ENCODE results near the gene MACROD2.

MACROD2 gene

DNA sequence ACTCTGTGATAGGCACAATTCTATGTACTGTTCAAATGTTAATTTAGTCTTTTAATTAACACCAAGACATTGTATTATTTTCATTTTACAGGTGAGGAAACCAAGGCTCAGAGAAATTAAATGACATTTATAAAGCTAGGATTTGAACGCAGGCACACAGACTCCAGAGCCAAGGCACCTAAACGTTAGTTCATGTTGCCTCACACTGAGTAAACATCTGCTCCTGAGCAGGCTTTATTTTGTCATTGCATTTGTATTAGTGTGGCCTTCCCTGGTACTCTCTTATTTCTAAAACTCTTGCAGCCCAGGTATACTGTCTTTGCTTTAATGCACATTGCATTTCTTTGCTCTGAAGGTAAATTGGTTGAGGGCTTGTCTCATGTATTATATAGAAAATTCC lies 605.2 kb downstream of the MACROD2 start:
- Histone ChIP-seq H3K4me1 (ENCODE audit: control insufficient read depth, insufficient read depth, low read length) (peaks cover 5% of the 10 kb centered on the region), H3K36me3 (ENCODE audit: control insufficient read depth in 2 of 2, insufficient read depth in 1 of 2, low read length in 2 of 2) (no peaks in the 10 kb centered on the region), H3K4me3 (ENCODE audit: low read depth, low read length) (no peak overlapping the region), H3K27ac (ENCODE audit: extremely low read depth, low read depth, low read length) (no peak overlapping the region), H3K9me3 (ENCODE audit: control insufficient read depth, insufficient read depth, low read depth, low read length) (no peaks in the 10 kb centered on the region)
- no peak for TF ChIP-seq ZNF785 (tag by site-specific recombination; IDR thresholded peaks at IDR 0.05)
- TF ChIP-seq, protein P1, sequence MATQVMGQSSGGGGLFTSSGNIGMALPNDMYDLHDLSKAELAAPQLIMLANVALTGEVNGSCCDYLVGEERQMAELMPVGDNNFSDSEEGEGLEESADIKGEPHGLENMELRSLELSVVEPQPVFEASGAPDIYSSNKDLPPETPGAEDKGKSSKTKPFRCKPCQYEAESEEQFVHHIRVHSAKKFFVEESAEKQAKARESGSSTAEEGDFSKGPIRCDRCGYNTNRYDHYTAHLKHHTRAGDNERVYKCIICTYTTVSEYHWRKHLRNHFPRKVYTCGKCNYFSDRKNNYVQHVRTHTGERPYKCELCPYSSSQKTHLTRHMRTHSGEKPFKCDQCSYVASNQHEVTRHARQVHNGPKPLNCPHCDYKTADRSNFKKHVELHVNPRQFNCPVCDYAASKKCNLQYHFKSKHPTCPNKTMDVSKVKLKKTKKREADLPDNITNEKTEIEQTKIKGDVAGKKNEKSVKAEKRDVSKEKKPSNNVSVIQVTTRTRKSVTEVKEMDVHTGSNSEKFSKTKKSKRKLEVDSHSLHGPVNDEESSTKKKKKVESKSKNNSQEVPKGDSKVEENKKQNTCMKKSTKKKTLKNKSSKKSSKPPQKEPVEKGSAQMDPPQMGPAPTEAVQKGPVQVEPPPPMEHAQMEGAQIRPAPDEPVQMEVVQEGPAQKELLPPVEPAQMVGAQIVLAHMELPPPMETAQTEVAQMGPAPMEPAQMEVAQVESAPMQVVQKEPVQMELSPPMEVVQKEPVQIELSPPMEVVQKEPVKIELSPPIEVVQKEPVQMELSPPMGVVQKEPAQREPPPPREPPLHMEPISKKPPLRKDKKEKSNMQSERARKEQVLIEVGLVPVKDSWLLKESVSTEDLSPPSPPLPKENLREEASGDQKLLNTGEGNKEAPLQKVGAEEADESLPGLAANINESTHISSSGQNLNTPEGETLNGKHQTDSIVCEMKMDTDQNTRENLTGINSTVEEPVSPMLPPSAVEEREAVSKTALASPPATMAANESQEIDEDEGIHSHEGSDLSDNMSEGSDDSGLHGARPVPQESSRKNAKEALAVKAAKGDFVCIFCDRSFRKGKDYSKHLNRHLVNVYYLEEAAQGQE (tag by site-specific recombination; IDR thresholded peaks at IDR 0.05): no peak
- TF ChIP-seq ZNF114 (tag by site-specific recombination; IDR thresholded peaks at IDR 0.05): no peak
- no peak for TF ChIP-seq SALL2 (tag by site-specific recombination; IDR thresholded peaks at IDR 0.05; ENCODE audit: borderline replicate concordance)
- TF ChIP-seq ZNF560 (tag by site-specific recombination; IDR thresholded peaks at IDR 0.05; ENCODE audit: borderline replicate concordance): no peak
- TF ChIP-seq ZNF843 (tag by site-specific recombination; IDR thresholded peaks at IDR 0.05): no peak
- TF ChIP-seq ZNF354C (tag by site-specific recombination; IDR thresholded peaks at IDR 0.05; ENCODE audit: borderline replicate concordance, low read depth): no peak
- no peak for TF ChIP-seq SP2 (tag by site-specific recombination; IDR thresholded peaks at IDR 0.05)
- no peak for TF ChIP-seq ZNF776 (tag by site-specific recombination; IDR thresholded peaks at IDR 0.05; ENCODE audit: borderline replicate concordance)
- TF ChIP-seq ZIC2 (tag by site-specific recombination; IDR thresholded peaks at IDR 0.05): no peak
- TF ChIP-seq, protein P2, sequence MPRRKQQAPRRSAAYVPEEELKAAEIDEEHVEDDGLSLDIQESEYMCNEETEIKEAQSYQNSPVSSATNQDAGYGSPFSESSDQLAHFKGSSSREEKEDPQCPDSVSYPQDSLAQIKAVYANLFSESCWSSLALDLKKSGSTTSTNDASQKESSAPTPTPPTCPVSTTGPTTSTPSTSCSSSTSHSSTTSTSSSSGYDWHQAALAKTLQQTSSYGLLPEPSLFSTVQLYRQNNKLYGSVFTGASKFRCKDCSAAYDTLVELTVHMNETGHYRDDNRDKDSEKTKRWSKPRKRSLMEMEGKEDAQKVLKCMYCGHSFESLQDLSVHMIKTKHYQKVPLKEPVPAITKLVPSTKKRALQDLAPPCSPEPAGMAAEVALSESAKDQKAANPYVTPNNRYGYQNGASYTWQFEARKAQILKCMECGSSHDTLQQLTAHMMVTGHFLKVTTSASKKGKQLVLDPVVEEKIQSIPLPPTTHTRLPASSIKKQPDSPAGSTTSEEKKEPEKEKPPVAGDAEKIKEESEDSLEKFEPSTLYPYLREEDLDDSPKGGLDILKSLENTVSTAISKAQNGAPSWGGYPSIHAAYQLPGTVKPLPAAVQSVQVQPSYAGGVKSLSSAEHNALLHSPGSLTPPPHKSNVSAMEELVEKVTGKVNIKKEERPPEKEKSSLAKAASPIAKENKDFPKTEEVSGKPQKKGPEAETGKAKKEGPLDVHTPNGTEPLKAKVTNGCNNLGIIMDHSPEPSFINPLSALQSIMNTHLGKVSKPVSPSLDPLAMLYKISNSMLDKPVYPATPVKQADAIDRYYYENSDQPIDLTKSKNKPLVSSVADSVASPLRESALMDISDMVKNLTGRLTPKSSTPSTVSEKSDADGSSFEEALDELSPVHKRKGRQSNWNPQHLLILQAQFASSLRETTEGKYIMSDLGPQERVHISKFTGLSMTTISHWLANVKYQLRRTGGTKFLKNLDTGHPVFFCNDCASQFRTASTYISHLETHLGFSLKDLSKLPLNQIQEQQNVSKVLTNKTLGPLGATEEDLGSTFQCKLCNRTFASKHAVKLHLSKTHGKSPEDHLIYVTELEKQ (tag by site-specific recombination; IDR thresholded peaks at IDR 0.05; ENCODE audit: borderline replicate concordance): no peak
- TF ChIP-seq ZNF510 (tag by site-specific recombination; IDR thresholded peaks at IDR 0.05; ENCODE audit: insufficient replicate concordance): no peak
- TF ChIP-seq ZNF239 (tag by site-specific recombination; IDR thresholded peaks at IDR 0.05): no peak
- no peak for TF ChIP-seq ZNF660 (tag by site-specific recombination; IDR thresholded peaks at IDR 0.05)
- ChIA-PET CTCF (no interaction called here), POLR2A (no interaction called here)

DNA sequence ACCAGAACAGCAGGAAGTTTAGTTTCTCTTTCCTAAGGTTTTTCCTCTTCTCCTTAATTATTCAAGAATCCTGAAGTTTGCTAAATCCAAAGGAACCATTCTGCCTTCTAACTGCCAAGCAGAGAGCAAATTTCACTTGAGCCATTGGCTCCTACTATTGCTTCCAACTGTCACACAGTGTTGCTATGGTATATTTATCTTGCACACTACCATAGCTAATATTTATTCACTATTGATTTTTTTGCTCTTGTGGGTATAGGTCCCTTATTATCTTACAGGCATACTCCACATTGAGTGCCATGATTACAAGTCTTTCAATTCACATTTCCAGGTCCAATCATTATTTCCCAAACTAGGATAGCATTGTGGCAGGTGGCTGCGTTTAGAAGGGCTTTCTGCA lies 608.8 kb downstream of the MACROD2 start:
- Histone ChIP-seq H3K9me3 (ENCODE audit: control insufficient read depth, insufficient read depth, low read depth, low read length) (no peaks in the 10 kb centered on the region), H3K4me1 (ENCODE audit: control insufficient read depth, insufficient read depth, low read length) (no peaks in the 10 kb centered on the region), H3K27ac (ENCODE audit: extremely low read depth, low read depth, low read length) (no peak overlapping the region), H3K36me3 (ENCODE audit: control insufficient read depth in 2 of 2, insufficient read depth in 1 of 2, low read length in 2 of 2) (no peaks in the 10 kb centered on the region), H3K4me3 (ENCODE audit: low read depth, low read length) (no peak overlapping the region)
- ChIA-PET CTCF (no interaction called here), POLR2A (no interaction called here)
- TF ChIP-seq, protein P3, sequence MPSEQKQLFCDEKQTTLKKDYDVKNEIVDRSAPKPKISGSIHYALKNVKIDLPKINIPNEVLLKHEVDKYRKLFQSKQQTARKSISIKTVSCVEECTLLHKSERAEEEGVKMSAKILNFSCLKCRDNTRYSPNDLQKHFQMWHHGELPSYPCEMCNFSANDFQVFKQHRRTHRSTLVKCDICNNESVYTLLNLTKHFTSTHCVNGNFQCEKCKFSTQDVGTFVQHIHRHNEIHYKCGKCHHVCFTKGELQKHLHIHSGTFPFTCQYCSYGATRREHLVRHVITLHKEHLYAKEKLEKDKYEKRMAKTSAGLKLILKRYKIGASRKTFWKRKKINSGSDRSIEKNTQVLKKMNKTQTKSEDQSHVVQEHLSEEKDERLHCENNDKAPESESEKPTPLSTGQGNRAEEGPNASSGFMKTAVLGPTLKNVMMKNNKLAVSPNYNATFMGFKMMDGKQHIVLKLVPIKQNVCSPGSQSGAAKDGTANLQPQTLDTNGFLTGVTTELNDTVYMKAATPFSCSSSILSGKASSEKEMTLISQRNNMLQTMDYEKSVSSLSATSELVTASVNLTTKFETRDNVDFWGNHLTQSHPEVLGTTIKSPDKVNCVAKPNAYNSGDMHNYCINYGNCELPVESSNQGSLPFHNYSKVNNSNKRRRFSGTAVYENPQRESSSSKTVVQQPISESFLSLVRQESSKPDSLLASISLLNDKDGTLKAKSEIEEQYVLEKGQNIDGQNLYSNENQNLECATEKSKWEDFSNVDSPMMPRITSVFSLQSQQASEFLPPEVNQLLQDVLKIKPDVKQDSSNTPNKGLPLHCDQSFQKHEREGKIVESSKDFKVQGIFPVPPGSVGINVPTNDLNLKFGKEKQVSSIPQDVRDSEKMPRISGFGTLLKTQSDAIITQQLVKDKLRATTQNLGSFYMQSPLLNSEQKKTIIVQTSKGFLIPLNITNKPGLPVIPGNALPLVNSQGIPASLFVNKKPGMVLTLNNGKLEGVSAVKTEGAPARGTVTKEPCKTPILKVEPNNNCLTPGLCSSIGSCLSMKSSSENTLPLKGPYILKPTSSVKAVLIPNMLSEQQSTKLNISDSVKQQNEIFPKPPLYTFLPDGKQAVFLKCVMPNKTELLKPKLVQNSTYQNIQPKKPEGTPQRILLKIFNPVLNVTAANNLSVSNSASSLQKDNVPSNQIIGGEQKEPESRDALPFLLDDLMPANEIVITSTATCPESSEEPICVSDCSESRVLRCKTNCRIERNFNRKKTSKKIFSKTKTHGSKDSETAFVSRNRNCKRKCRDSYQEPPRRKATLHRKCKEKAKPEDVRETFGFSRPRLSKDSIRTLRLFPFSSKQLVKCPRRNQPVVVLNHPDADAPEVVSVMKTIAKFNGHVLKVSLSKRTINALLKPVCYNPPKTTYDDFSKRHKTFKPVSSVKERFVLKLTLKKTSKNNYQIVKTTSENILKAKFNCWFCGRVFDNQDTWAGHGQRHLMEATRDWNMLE (tag by site-specific recombination; conservative IDR thresholded peaks at IDR 0.05; ENCODE audit: low read depth): no peak
- TF ChIP-seq ZNF530 (tag by site-specific recombination; IDR thresholded peaks at IDR 0.05; ENCODE audit: low read depth) (no peak), MYNN (tag by site-specific recombination; IDR thresholded peaks at IDR 0.05; ENCODE audit: borderline replicate concordance) (no peak), HOXD13 (CRISPR knock-in tag; IDR thresholded peaks at IDR 0.05; ENCODE audit: borderline replicate concordance) (no peak)
- TF ChIP-seq, protein P4, sequence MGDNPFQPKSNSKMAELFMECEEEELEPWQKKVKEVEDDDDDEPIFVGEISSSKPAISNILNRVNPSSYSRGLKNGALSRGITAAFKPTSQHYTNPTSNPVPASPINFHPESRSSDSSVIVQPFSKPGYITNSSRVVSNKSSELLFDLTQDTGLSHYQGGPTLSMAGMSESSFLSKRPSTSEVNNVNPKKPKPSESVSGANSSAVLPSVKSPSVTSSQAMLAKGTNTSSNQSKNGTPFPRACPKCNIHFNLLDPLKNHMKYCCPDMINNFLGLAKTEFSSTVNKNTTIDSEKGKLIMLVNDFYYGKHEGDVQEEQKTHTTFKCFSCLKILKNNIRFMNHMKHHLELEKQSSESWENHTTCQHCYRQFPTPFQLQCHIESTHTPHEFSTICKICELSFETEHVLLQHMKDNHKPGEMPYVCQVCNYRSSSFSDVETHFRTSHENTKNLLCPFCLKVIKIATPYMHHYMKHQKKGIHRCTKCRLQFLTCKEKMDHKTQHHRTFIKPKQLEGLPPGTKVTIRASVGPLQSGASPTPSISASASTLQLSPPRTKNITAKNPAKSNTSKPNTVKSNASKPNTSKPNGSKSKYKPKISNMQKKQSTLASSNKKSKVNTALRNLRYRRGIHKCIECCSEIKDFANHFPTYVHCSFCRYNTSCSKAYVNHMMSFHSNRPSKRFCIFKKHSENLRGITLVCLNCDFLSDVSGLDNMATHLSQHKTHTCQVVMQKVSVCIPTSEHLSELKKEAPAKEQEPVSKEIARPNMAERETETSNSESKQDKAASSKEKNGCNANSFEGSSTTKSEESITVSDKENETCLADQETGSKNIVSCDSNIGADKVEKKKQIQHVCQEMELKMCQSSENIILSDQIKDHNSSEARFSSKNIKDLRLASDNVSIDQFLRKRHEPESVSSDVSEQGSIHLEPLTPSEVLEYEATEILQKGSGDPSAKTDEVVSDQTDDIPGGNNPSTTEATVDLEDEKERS (tag by site-specific recombination; IDR thresholded peaks at IDR 0.05): no peak
